NK-92 treated with Interleukin-12 subunit alpha and Interleukin-12 subunit beta, amount 100 ng/mL, for 24 hours (cell line): ENCODE data around the gene PPP2R2D.

ENCODE experiments used
- DNase-seq: peaks from one replicate; lab custom pipeline; 2025; lab: John Stamatoyannopoulos, UW

Gene PPP2R2D

DNA sequence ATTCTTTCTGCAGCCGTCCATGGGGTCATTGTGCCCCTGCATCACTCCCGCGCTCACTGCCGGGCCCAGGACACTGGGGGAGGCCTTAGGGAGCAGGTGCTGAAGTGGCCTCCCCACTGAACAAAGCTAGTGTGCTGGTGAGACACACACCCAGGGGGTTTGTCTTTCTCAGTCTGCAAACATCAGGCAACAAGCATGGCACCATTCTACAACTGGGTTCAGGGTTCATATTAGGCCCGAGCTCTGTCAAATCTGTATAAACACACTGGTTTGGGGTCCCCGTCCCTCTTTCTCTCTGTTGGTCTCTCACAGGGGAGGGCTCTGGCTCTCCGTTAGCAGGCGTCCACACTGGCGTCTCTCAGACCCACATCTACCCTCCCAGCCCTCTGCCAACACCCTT, 11.1 kb upstream of the PPP2R2D start:
- DNase-seq = no peak

DNA sequence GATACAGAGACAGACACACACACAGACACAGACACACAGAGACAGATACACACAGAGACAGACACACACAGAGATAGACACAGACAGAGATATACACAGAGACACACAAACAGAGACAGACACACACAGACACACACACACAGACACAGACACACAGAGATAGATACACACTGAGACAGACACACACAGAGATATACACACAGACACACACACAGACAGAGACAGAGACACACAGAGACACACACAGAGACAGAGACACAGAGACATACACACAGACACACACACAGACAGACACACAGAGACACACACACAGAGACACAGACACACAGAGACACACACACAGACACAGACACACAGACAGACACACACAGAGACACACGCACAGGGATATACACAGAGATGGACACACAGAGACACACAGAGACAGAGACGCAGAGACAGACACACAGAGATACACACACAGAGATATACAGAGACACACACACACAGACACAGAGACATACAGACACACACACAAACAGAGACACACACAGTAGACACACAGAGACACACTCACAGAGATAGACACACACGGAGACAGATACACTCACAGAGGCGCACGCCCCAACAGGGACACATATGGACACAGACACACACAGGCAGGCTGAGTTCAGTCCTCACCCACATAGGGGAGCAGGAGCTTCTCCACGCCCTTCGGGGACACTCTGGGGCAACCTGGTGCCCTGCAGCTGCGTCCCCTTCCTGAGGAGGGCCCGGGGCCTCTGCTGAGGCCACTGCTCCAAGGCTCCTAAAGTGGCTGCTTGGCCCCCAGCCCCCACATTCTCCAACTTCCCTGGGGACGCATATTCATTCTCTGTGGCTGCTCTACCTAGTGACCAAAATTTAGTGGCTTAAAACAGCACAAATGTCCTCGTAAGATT, 10.3 kb upstream of the PPP2R2D start:
- DNase-seq = no peak

DNA sequence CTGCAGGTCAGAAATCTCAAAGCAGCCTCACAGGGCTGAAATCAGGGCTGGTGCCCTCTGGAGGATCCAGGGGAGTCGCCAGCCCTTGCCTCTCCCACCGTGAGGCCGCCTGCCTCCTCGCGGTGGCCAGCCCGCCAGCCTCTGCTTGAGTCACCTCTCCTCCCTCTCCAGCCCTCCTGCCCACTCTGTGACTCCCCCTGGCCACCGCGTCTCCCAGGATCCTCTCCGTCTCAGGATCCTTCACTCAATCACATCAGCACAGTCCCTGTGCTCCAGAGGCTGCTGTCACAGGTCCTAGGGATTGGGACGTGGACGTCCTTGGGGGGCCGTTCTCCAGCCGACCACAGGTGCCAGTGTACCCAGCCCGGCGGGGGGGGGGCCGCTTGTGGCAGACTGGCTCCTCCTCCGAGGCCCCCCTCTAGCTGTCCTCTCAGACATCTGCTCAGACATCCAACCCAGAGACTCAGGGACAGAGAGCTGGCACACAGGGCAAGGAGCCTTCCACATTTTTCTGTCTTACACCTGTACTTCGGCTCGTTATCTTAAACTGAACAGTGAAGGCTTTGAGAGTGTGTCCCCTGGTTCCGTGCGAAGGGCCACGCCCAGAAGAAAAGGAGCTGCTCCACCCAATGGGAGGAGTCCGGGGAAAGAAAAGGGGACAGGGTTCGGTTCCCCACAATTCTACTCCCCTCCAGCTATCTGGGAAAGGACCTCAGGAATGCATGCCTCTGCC, 9.4 kb upstream of the PPP2R2D start:
- no peak for DNase-seq

DNA sequence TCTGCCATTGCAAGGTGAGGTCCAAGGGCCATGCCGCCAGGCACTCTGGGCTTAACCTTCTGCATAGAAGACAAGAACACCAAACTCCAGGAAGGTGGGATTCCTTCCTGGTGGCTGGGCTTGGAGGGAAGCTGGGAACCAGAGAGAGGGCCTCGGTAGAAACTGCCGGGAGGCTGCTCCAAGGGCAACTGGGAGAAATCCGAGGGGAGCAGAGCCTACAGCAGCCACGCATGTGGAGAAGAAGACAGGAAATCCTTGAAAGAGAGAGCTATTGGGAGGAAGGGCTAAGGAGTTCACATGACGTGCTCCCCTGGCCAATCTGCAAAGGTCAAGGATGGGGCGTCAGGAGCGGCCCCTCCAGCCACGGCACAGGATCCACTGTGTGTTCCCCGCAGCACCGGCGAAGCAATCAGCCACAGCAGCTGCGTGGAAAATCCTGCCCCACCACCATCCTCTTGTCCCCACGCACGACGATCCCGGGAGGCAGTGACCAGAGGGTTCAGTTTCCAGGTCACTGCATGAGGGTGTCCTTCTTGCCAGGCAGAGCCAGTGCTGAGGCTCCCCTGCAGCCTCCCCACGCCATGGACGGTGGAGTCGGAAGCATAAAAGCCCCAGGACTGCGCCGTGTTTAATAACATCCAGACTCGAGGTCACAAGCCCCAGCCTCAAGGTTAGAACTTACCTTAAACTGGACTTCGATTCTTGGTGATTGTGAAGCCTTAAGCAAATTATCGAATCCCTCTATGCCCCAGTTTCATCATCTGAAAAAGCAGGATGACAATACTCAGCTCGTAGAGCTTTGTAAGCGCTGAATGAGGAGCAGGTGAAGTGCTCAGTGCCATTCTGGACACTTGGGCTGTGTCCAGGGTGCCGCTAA, 8.6 kb upstream of the PPP2R2D start:
- no peak for DNase-seq

DNA sequence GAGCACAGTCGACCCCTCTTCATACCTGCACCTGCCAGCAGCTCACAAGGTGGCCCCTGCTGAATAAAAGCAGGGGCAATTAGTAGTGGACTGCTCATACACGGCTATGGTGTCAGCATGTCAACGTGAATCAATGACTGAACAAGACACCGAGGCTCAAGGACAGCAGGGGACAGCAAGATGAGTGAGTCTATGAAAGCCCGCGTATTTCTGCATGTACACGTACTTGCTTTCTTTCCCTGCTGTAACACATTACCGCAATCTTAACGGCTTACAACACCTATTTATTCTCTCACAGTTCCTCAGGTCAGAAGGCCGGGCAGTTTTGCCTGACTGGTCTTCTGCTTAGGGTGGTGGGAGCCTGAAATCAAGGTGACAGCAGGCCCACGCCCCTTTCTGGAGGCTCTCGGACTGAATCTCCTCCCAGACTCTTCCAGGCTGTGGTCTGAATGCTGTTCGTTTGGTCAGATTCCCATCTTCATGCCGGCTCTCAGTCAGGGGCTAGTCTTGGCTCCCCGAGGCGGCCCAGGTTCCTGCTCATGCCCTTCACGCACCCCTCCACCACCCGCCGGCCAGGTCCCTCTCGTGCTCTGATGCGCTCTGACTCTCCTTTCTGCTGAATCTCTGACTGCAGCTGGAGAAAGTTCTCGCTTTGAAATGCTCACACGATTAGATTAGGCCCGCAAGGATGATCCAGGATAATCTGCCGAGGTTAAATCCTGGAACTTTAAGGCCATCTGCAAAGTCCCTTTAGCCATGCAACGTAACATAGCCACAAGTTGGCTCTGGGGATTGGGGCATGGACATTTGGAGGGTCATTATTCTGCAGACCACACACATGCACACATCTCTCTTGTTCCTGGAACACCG, 7.8 kb upstream of the PPP2R2D start:
- no peak for DNase-seq

DNA sequence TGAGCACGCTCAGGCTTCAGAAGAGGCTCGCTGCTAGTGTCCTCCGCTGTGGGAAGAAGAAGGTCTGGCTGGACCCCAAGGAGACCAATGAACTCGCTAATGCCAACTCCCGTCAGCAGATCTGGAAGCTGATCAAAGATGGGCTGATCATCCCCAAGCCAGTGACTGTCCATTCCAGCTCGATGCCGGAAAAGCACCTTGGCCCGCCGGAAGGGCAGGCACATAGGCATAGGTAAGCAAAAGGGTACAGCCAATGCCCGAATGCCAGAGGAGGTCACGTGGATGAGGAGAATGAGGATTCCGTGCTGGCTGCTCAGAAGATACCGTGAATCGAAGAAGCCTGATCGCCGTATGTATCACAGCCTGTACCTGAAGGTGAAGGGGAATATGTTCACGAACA, 5.7 kb upstream of the PPP2R2D start:
- DNase-seq = no peak

DNA sequence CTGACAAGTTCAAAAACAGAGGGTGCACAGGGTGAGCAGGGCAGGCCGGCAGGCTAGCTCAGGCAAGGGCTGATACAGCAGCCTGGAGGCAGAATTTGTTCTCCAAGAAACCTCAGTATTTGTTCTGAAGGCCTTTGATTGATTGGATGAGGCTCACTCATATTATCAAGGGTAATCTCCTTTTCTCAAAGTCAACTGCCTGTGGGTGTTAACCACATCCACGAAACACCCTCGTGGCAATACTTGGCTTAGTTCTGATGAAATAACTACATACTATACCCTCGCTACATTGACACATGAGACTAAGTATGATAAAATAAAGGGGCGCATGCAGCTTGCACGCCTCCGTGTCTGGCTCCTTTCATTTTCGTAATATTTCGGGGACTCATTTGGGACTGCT, 4.4 kb upstream of the PPP2R2D start:
- DNase-seq = peak; percentile 42

DNA sequence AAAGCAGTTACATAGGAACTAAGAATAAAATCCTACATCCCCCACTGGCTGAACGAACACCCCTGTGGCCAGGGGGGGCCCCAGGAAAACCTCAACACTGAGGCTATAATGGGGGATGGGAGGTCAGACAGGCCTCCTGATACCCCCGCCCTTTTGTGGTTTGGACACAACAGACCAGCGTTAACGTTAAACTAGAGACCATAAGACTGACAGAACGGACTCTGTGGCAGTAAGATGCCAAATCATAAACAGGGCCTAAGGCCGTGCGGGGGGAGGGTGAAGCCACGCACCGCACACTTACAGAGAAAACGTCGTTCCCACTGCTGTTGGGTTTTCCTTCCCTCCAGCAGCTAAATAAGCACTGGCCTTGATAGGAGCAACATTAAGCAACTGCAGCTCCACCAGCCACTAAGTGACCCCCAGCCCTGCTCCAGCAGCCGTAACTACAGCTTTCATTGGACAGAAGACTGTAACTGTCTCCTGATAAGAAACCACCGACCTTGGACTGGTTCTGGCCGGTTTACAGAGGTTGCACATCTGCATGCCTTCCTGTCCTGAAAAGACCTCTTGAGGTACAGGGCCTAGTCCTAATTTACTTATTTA, 3.4 kb upstream of the PPP2R2D start:
- no peak for DNase-seq

DNA sequence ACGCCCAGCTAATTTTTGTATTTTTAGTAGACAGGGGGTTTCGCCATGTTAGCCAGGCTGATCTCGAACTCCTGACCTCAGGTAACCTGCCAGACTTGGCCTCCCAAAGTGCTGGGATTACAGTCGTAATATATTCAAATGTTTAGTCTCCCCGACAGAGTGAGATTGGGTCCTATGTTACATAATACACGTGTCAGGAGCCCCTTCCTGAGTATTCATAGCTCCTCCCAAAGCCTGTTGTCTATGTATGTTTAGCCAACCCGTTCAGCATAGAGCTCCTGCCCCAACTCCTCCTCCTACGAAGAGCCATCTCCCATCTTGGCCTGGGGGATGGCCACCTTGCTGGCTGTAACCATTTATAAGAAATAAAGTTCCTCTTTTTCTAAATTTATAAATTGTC, 2.7 kb upstream of the PPP2R2D start:
- no peak for DNase-seq

DNA sequence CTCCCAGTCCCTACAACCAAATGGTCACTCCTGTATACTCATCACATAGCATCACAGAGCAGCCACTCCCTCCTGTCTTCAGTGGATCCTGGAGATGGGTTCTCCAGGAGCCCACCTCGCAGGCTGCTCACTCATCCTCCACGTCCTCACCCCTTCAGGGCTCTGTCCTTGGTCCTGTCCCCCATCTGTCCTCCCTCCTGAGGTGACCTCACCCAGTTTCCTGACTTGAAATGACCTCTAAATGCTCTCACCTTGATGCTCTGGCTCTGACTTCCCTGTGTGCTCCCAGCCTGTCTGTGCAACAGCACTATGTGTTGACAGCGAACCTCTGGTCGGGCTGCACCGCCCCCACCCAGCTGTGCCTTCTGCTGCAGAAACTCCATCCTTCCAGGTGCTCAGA, 2.1 kb upstream of the PPP2R2D start:
- DNase-seq = no peak

DNA sequence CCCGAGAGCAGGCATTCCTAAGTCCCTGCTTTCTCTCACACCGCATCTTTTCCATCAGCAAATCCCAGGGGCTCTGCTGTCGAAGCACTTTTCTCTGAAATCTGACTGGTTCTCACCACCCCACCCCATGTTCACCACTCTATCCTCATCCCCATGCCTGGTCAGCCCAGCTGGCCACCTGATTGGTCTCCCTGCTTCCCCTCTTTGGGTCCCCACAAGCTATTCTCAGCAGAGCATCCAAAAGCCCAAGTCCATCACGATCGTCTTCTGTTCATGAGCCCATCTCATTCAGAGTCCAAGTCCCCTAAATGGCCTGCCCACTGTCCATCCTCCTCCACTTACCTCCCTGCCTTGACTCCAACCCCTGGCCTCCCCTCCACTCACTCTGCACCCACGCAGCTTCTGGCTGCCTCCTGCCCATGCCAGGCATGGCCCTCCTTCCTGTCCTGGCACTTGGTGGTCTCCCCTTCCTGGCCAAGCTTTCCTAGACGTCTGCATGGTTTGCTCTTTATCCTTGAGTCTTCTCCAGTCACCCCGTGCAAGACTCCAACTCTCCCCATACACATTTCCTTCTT, 1.6 kb upstream of the PPP2R2D start:
- no peak for DNase-seq

DNA sequence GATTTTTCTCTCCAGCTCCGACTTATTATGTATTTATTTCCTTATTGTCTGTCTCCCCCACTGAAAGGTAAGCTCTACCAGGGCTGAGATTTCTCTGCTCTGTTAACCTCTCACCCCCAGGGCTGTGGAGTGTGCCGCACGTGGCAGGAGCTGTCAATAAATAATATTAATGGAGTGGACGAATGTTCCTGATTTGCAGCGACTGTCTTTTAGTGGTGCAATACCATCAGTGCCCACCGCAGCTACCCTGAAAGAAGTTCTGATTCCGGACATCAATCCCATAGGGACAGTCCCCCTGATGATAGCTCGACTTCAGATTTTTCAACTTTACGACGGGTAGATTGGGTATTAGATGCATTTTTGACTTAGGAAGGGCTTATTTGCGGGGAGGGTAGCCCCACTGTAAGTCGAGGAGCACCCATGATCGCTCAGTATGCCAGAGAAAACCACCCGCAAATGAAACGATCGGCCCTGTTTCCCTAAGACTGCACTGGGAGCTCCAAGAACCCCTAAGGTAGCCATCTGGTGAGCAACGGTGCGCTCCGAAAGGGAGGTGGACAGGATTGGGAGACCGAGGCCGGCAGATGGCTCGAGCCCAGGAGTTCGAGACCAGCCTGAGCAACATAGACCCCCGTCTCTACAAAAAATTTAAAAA, 986 bp upstream of the PPP2R2D start:
- no peak for DNase-seq

DNA sequence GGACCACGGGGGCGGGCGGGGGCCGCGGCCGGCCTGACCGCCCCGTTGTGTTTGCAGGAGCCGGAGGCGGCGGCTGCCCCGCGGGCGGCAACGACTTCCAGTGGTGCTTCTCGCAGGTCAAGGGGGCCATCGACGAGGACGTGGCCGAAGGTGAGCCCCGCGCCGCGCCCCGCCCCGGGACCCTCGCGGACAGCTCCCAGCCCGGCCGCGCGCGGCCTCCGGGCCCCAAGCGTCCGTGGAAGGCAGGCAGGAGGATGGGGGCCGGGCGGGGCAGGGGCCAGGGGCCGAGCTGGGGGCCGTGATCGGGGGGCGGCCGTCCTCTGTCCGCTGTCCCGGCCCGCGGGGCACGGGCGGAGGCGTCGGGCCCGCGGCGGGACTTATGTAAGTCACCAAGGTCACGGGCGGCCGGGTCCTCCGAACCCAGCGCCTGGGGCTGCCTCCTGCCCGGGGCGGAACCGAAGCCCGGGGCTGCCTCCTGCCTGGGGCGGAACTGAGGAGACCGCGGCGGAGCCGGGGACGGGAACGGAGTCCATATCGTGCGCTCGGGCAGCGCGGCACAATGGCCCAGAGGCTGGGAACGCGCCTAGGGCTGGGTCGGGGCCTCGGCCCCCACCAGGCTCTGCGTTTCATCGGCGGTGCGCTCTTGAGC, 497 bp downstream of the PPP2R2D start:
- no peak for DNase-seq

DNA sequence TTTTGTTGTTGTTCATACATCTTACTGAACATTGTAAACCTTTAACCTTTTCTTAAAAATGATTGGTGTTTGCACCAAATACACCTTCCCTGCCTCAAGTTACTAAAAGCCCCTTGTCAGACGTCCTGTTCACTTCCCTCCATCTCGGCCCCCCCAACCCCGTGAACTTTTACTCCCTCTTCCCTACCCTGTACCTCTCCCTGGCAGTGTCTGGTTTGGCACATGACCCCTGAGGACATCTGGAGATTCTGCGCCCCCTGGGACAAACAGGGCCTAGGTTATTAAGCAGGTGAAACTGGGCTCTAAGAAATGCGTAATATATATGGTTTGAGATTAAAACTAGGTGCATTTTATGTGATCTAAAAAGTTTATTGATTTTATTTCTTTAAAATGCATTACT, 1.4 kb downstream of the PPP2R2D start:
- DNase-seq = no peak

DNA sequence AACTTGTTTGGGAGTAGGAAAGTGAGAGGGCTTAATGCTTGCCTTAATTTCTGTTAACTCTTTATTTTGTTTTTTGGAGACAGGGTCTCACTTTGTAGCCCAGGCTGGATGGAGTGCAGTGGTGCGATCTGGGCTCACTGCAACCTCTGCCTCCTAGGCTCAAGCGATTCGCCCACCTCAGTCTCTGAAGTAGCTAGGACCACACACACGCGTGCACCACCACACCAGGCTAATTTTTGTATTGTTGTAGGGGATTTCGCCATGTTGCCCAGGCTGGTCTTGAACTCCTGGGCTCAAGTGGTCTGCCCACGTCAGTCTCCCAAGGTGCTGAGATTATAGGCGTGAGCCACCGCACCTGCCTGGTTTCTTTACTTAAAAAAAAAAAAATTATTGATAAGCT, 1.9 kb downstream of the PPP2R2D start:
- DNase-seq = no peak

DNA sequence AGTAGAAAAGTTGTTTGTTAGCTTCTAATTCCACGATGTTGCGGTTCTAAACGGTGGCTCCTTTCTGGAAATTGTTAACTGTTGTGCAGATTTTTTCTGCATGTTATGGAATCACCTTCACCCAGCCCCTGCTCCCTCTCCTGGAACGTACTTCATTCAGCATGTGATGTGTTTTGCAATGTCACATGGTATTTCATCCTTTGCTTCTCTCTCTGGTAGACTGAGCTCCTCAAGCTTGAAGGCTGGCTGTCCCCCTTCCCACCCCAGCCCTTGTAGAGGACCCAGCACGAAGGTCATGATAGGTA, 4.4 kb downstream of the PPP2R2D start:
- DNase-seq = no peak

DNA sequence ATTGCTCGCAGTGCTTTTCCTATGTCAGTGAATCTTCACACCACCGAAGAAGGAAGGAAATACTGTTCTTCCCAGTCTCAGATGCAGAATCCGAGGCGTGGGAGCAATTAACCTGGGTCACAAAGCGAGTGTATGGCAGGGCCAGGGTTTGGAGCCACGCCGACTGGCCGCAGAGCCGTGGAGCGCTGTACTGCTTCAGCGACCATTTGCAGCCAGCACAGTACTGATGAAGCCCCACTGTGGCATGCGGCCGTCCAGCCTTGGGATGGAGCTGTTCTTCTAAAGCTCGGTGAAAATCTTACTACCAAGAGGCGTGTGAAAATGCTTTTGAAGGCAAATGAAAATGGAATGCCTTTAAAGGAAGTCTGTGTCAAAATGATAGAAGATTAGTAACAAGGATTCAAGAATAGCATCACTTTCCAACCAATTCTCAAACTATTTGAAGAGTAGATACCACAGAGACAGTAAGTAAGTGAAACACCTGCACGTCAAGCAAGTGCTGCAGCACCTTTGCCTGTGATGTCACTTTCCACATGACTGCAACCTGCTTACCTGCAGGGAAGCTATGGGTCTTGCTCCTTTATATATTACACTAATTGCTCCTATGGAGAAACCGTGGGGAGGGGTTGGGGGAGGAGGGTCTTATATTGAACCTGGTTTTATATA, 4.9 kb downstream of the PPP2R2D start:
- no peak for DNase-seq

DNA sequence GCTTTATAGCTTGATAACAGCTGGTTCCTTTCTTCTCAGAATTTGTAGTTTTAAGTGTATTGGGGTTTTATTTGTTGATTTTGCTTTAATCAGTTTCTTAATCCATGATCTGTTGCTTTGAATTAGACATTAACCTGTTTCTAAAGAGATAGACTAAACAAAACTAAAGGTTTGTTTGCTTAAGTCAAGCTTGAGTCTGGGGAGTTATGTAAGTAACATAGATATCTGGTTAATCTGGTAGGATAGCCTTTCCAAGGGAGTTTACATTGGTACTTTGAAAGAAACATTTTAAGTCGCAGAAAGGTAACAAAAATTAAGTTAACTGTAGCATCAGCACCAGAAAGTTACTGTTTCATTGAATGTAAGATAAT, 5.4 kb downstream of the PPP2R2D start:
- DNase-seq = no peak

DNA sequence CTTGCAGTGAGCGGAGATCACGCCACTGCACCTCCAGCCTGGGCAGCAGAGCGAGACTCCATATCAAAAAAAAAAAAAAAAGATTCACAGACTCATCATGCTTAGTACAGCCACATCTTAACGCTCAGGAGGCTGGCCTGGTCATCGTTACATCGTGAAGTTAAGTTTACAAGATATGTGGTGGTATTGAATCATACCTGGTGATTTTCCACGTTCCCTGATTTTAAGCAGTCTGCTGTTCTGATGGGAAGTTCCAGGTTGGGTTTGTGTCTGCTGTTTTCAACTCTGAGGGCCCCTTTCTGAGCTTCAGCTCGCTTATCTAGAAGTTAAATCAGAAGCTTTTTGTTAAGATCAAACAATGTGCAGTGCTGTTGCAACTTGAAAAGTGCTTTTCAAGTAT, 6.9 kb downstream of the PPP2R2D start:
- no peak for DNase-seq
